K562 (cell line): Measurements from ENCODE around the gene ACAP3. TPM values are rescaled to one million over a fixed set of nuclear protein-coding genes. Genes with fewer than 3 reads are reported as not detected.

Experiments
- ATF7 ChIP-seq: fragments of 450-650 bp; IDR thresholded peaks from 2 replicates; pipeline ENCODE4 v1.7.1; 2014; ENCODE audit warnings: mild to moderate bottlenecking, moderate library complexity
- CCNT2 ChIP-seq: IDR thresholded peaks from 2 replicates; pipeline ENCODE4 v1.6.1; 2011; ENCODE audit warnings: borderline replicate concordance, low read depth, mild to moderate bottlenecking, moderate library complexity, mixed read lengths, low read length; ENCODE audit not compliant: insufficient read length; ENCODE audit errors: extremely low read depth
- CREM ChIP-seq: IDR thresholded peaks from 2 replicates; pipeline ENCODE4 v1.6.1; 2014; ENCODE audit warnings: antibody characterized with exemption, low read depth
- FOXM1 ChIP-seq, 2 experiments: fragments of 450-650 bp in 1 of 2; sonication (generic) in 1 of 2; formaldehyde crosslinking in 1 of 2; IDR thresholded peaks; 2 replicates each; pipeline versions ENCODE4 v1.6.1 to v1.9.0; 2017 to 2022; ENCODE audit warnings: low read depth in 2 of 2, mild to moderate bottlenecking in 2 of 2, missing genetic modification reagents in 1 of 2, moderate library complexity in 1 of 2
- L3MBTL2 ChIP-seq: fragments of 450-650 bp; IDR thresholded peaks from 2 replicates; pipeline ENCODE4 v1.6.1; 2016; ENCODE audit warnings: mild to moderate bottlenecking, moderate library complexity
- NFE2L1 ChIP-seq: fragments of 450-650 bp; IDR thresholded peaks from 2 replicates; pipeline ENCODE4 v1.6.1; 2016; ENCODE audit warnings: missing genetic modification characterization, low read depth, mild to moderate bottlenecking, missing compliant biosample characterization, moderate library complexity, borderline replicate concordance
- SIN3A ChIP-seq, 2 experiments: fragments of 150-350 bp in 1 of 2; IDR thresholded peaks; 2 replicates each; pipeline ENCODE4 v1.6.1; 2011 to 2016; ENCODE audit warnings: borderline replicate concordance in 2 of 2, low read depth in 2 of 2, low read length in 2 of 2, mild to moderate bottlenecking in 2 of 2, moderate library complexity in 2 of 2; ENCODE audit not compliant: control insufficient read depth in 1 of 2
- ZBTB7A ChIP-seq: IDR thresholded peaks from 2 replicates; pipeline ENCODE4 v1.6.1; 2011; ENCODE audit warnings: low read depth, mild to moderate bottlenecking, low read length, moderate library complexity, borderline replicate concordance; ENCODE audit not compliant: control insufficient read depth
- ZNF239 ChIP-seq: fragments of 250-450 bp; sonication (Bioruptor Pico); IDR thresholded peaks from 2 replicates; pipeline ENCODE4 v1.4.0; 2020; ENCODE audit warnings: mild to moderate bottlenecking
- polyA plus RNA-seq, 8 experiments: library from polyadenylated mRNA; depleted of rRNA in 4 of 8; stranded (reverse) in 5 of 8; unstranded in 3 of 8; fragments of >200 nt; fragmentation: Nextera tagmentation in 2 of 8; fragmentation: Illumina TruSeq in 1 of 8; extraction: Ambion mirVana in 2 of 8; extraction: Trizol in 1 of 8; gene quantifications; 2 replicates each; pipeline versions ENCODE4 v1.2.1 to v1.2.3, GENCODE V29; 2011 to 2014; ENCODE audit warnings: inconsistent platforms in 1 of 8, missing spikeins in 1 of 8
- total RNA-seq, 7 experiments: library from RNA; depleted of rRNA in 6 of 7; stranded (reverse); fragments of >200 nt in 6 of 7; fragmentation: Illumina TruSeq in 2 of 7; extraction: Trizol in 2 of 7; gene quantifications; 2 replicates each; pipeline versions ENCODE4 v1.2.1 to v1.2.3, GENCODE V29; 2011 to 2021; ENCODE audit warnings: low replicate concordance in 1 of 7
- TF ChIP-seq, protein P1 (sequence below): fragments of 450-650 bp; IDR thresholded peaks from 2 replicates; pipeline ENCODE4 v1.6.1; 2017; ENCODE audit warnings: antibody characterized with exemption, mild to moderate bottlenecking
- TF ChIP-seq, protein P2 (sequence below): sonication (generic); formaldehyde crosslinking; IDR thresholded peaks from 2 replicates; pipeline ENCODE4 v1.8.1; 2023; ENCODE audit warnings: mild to moderate bottlenecking, missing genetic modification reagents
- TF ChIP-seq, protein P3 (sequence below): conservative IDR thresholded peaks from 2 replicates; pipeline ENCODE4 v1.6.1; 2011; ENCODE audit warnings: low read depth, mild to moderate bottlenecking, low read length; ENCODE audit not compliant: control insufficient read depth

The ACAP3 gene
- total and polyA plus RNA-seq, 9 of the 15 experiments (the other 6 are each of a cell fraction or from before 2014, with no cell fraction given): 0.01 to 49.0 (median 12.0) TPM

DNA sequence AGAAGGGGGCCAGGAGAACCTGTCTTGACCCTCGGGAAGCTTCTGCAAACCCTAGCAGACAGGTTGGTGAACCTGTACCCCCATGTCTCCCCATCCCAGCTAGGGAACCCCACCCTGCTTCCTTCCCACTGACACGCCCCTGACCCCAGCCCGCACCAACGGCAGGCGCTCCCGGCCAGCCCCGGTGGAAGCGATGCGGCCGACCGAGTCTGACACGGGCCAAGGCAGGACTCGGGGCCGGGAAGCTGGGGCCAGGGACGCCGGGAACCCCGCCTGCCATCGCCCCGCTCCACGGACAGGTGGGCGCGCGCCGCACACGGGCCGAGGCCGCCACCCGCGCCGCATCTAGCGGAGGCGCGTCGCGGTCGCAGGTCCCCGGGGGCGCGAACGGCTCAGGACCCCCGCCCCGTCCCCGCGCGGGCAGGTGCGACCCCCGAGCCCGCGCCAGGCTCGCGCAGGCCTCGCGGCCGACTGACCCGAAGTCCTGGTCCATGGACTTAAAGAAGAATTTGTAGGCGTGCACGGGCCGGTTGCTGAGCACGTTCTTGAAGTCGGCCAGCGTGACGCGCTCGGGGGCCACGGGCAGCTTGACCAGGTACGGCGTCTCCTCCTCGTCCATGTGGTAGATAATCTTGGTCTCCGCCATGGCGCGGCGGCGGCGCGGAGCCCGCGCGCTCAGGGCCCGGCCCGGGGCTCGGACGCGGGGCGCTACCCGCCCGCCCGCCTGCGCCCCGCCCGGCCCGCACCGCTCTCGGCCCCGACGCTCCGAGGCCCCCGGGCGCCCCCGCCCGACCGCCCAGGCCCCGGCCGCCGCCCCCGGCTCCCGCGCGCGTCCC, 40.9 kb upstream of the ACAP3 start (continued):
- TF ChIP-seq SIN3A (IDR thresholded peaks at IDR 0.05; ENCODE audit: borderline replicate concordance in 2 of 2, control insufficient read depth in 1 of 2, low read depth in 2 of 2, low read length in 2 of 2) (peak; percentile 27 to 56; a peak in 1 of 4 replicates), ZBTB7A (peak; percentile 69), FOXM1 (IDR thresholded peaks at IDR 0.05; ENCODE audit: low read depth) (no peak), FOXM1 (CRISPR knock-in tag; IDR thresholded peaks at IDR 0.05; ENCODE audit: low read depth) (no peak), NFE2L1 (tag) (no peak), ATF7 (peak; percentile 24; the same call in 1 of the 2 replicates), L3MBTL2 (peak; percentile 49), ZNF239 (CRISPR knock-in tag) (no peak), CCNT2 (peak; percentile 20), CREM (peak; percentile 36; the same call in 1 of the 2 replicates)
- TF ChIP-seq, protein P1, sequence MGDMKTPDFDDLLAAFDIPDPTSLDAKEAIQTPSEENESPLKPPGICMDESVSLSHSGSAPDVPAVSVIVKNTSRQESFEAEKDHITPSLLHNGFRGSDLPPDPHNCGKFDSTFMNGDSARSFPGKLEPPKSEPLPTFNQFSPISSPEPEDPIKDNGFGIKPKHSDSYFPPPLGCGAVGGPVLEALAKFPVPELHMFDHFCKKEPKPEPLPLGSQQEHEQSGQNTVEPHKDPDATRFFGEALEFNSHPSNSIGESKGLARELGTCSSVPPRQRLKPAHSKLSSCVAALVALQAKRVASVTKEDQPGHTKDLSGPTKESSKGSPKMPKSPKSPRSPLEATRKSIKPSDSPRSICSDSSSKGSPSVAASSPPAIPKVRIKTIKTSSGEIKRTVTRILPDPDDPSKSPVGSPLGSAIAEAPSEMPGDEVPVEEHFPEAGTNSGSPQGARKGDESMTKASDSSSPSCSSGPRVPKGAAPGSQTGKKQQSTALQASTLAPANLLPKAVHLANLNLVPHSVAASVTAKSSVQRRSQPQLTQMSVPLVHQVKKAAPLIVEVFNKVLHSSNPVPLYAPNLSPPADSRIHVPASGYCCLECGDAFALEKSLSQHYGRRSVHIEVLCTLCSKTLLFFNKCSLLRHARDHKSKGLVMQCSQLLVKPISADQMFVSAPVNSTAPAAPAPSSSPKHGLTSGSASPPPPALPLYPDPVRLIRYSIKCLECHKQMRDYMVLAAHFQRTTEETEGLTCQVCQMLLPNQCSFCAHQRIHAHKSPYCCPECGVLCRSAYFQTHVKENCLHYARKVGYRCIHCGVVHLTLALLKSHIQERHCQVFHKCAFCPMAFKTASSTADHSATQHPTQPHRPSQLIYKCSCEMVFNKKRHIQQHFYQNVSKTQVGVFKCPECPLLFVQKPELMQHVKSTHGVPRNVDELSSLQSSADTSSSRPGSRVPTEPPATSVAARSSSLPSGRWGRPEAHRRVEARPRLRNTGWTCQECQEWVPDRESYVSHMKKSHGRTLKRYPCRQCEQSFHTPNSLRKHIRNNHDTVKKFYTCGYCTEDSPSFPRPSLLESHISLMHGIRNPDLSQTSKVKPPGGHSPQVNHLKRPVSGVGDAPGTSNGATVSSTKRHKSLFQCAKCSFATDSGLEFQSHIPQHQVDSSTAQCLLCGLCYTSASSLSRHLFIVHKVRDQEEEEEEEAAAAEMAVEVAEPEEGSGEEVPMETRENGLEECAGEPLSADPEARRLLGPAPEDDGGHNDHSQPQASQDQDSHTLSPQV: 0 out of 2 replicates have a peak, but pooled peaks have one; percentile 30
- TF ChIP-seq, protein P2, sequence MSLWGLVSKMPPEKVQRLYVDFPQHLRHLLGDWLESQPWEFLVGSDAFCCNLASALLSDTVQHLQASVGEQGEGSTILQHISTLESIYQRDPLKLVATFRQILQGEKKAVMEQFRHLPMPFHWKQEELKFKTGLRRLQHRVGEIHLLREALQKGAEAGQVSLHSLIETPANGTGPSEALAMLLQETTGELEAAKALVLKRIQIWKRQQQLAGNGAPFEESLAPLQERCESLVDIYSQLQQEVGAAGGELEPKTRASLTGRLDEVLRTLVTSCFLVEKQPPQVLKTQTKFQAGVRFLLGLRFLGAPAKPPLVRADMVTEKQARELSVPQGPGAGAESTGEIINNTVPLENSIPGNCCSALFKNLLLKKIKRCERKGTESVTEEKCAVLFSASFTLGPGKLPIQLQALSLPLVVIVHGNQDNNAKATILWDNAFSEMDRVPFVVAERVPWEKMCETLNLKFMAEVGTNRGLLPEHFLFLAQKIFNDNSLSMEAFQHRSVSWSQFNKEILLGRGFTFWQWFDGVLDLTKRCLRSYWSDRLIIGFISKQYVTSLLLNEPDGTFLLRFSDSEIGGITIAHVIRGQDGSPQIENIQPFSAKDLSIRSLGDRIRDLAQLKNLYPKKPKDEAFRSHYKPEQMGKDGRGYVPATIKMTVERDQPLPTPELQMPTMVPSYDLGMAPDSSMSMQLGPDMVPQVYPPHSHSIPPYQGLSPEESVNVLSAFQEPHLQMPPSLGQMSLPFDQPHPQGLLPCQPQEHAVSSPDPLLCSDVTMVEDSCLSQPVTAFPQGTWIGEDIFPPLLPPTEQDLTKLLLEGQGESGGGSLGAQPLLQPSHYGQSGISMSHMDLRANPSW (CRISPR knock-in tag): 0 out of 2 replicates have a peak, but pooled peaks have one; percentile 31
- TF ChIP-seq, protein P3, sequence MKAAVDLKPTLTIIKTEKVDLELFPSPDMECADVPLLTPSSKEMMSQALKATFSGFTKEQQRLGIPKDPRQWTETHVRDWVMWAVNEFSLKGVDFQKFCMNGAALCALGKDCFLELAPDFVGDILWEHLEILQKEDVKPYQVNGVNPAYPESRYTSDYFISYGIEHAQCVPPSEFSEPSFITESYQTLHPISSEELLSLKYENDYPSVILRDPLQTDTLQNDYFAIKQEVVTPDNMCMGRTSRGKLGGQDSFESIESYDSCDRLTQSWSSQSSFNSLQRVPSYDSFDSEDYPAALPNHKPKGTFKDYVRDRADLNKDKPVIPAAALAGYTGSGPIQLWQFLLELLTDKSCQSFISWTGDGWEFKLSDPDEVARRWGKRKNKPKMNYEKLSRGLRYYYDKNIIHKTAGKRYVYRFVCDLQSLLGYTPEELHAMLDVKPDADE: 0 out of 2 replicates have a peak, but pooled peaks have one; percentile 41
